ENCODE measurements around the gene CLEC2A.
"Not testable (repeated sequence)": the region's sequence is repeated elsewhere in the genome, so short reads cannot be mapped to it uniquely, and the experiment has no call there.

Gene CLEC2A

DNA sequence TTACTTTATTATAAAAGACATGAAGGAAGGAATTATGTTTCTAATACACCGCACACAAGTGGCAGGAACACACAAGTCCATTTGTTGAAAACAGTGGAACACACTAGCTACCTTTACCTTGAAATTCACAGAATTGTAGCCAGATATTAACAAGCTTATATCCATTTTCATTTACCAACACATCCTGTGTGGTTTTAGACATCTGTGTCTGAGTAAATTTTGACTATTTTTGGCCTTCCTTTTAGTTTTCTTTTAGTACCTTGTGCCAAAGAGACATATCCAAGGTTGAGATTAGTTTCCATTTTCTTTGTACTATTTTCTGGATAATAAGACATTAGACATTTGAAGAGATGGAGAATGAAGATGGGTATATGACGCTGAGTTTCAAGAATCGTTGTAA, 50.9 kb downstream of the CLEC2A start, which contains the start of gene KLRF2:
KLRF2 (plus strand) TSS at position 244 of the 400 bp plus-strand sequence; CDS start at position 351, 107 bp downstream.
- no peak for DNase-seq (ENCODE audit: low read depth)

DNA sequence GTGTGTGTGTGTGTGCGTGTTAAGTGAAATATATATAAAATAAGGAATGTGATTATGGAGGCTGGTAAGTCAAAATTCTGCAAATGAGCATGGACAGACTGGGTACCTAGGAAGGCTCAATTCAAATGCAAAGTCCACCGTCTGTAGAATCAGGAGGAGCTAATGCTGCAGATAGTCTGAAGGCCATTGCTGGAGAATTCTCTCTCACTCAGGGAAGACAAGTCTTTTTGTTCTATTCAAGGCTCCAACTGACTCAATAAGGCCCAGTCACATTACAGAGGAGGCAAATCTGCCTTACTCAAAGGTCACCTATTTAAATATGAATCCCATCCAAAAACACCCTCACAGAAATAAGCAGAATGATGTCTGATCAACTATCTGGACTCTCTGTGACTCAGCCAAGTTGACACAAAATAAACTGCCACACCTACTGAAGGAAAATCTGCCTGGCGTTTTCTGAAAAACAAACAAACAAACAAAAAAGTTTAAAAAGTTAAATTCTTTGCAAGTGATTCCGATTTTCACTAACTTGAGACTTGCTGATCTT, 51.6 kb downstream of the CLEC2A start:
- no peak for DNase-seq (ENCODE audit: low read depth)

GRCh38 chr12:9876120-9876519, 56.0 kb downstream of the CLEC2A start:
- not testable (repeated sequence) for DNase-seq (ENCODE audit: low read depth)

DNA sequence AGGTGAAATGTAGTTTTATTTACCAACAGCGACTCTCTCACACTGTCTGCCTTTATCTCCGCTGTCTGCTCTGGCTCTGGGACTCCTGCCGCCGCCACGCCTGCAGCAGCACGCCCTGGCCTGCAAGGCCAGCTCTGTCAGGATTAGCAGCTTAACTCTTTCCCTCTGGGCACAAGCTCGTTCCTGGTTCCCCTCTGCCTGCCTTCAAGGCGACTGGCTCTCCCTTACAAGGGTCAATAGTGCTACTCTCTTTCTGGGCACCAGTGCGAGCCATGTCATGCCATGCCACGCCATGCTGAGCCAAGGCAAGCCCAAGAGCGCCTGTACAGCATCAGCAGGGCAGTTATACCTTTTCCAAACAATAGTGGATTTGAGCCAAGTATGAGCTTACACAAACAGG, 59.4 kb downstream of the CLEC2A start:
- no peak for DNase-seq (ENCODE audit: low read depth)

DNA sequence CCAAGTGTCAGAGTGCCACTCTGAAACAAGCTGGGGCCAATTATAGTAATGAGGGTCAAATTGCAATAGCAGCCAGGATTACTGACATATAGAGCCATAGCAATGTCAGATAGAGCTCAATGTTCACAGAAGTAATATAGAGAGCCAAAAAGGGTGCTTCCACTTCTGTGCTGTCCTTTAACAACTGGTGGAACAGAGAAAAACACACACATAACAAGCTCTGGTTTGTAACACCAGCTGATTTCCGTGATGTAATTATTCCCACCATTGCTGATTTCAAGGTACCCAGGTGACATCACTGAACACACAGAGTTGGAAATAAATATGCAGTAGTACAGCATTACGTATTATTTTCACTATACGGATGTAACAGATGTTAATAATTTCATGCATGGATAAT, 60.0 kb downstream of the CLEC2A start:
- no peak for DNase-seq (ENCODE audit: low read depth)

DNA sequence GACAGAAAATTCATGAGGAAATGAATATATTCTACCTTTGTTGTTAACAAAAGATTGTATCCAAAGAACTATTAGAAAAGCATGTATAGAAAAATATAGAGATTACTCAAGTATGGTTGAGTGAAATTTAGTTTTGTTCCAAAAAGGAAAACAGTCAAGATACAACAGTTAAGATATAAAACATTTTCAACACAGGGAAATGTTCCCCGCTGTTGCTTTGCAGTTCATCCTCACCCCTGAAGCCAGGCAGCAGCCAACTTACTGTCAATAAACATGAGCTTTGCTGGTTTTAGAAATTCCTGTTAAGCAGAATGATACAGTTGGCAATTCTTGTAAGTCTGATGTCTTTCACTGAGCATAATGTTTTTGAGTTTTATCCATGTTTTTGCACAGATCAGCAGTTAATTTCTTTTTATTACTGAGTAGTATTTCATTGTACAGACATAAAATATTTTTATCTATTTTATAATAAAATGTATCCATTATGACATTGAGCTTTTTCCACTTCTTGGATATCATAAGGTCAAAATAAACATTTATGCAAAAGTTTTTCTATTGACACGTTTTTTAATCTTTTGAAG, 61.8 kb downstream of the CLEC2A start:
- DNase-seq (ENCODE audit: low read depth) = no peak

- DNase-seq (ENCODE audit: low read depth) = no peak
Measured at GRCh38 chr12:9869307-9870161, 62.6 kb downstream of the CLEC2A start, which contains the start of gene CLEC2B. Gene CLEC2B (minus strand): TSS chr12:9869354.

DNA sequence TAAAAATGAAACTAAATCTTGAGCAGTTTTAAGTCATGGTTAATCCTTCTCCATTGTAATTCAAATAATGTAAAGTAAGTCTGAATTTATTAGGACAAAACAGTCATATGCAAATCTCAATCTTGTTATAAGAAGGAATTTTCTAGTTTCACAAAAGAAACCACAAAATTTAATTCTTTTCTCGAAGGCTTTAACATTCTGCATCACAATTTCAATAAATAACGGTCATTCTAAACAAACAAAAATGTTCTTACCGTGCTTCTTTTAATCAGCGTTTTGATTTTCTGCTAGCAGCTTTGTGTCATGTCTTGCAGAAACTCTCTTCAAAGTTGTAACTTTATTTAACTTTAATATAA, 63.2 kb downstream of the CLEC2A start:
- DNase-seq (ENCODE audit: low read depth) = no peak

GRCh38 chr12:9868311-9868801, 63.8 kb downstream of the CLEC2A start:
- DNase-seq (ENCODE audit: low read depth) = no peak

DNA sequence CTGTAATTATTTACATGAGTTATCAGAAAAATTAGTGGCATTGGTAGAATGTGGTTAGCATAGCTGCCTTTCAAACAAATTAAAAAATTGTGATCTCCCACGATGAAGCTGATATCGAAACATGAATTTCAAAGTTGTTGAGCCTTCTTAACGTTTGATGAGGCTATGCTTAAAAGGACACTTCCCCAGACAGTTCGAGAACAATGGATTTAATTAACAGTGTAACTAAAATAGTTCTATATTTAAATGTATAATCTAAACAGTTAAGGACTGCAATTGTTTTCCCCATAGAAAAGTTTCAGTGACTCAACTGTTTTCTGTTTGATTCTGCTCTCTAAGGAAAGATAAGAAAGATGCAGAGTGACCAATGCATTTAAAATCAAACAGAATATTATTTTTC, 64.6 kb downstream of the CLEC2A start:
- no peak for DNase-seq (ENCODE audit: low read depth)

- no peak for DNase-seq (ENCODE audit: low read depth)
Measured at GRCh38 chr12:9866860-9867269, 65.3 kb downstream of the CLEC2A start.

GRCh38 chr12:9864913-9865675, 67.1 kb downstream of the CLEC2A start:
- no peak for DNase-seq (ENCODE audit: low read depth)

Data from CMK (cell line).